HG03103 (cell line): ENCODE data around the gene MS4A4A.
"Not testable (repeated sequence)": the region's sequence is repeated elsewhere in the genome, so short reads cannot be mapped to it uniquely, and the experiment has no call there.

Source experiments
- ATAC-seq: cut with Tn5 transposase; IDR thresholded peaks from one replicate; pipeline ENCODE4 v1.9.1; 2021; ENCODE audit warnings: low read depth; ENCODE audit not compliant: unreplicated experiment

MS4A4A gene

GRCh38 chr11:60280412-60280811 is at the start of gene MS4A4A:
MS4A4A (plus strand) TSS chr11:60280666; CDS start chr11:60280676, 10 bp downstream.
- no peak for ATAC-seq

GRCh38 chr11:60230681-60231080 is 49.8 kb upstream of the MS4A4A start:
- ATAC-seq = no peak

GRCh38 chr11:60235321-60235720 is 45.1 kb upstream of the MS4A4A start:
- ATAC-seq = no peak

GRCh38 chr11:60240662-60241061 is 39.8 kb upstream of the MS4A4A start:
- no peak for ATAC-seq

GRCh38 chr11:60241786-60242185 is 38.7 kb upstream of the MS4A4A start:
- ATAC-seq = no peak

GRCh38 chr11:60242740-60243239 is 37.7 kb upstream of the MS4A4A start, which contains the start of gene MS4A4E:
MS4A4E (minus strand) TSS chr11:60243137; CDS start chr11:60230055, 13,082 bp downstream.
- no peak for ATAC-seq

GRCh38 chr11:60251485-60252212 is 28.8 kb upstream of the MS4A4A start:
- ATAC-seq = no peak

- ATAC-seq = no peak
Observed at GRCh38 chr11:60252213-60253108, 28.0 kb upstream of the MS4A4A start.

GRCh38 chr11:60257956-60258722 is 22.3 kb upstream of the MS4A4A start:
- no peak for ATAC-seq

- ATAC-seq = no peak
Observed at GRCh38 chr11:60261014-60261413, 19.5 kb upstream of the MS4A4A start.

GRCh38 chr11:60263402-60263801 is 17.1 kb upstream of the MS4A4A start:
- no peak for ATAC-seq

GRCh38 chr11:60264644-60265043 is 15.8 kb upstream of the MS4A4A start:
- no peak for ATAC-seq

- no peak for ATAC-seq
Observed at GRCh38 chr11:60265373-60266214, 14.9 kb upstream of the MS4A4A start.

- ATAC-seq = no peak
Observed at GRCh38 chr11:60274416-60274815, 6.0 kb upstream of the MS4A4A start.

GRCh38 chr11:60281485-60281884 is 1.0 kb downstream of the MS4A4A start:
- no peak for ATAC-seq

GRCh38 chr11:60282286-60282685 is 1.8 kb downstream of the MS4A4A start:
- no peak for ATAC-seq

GRCh38 chr11:60285411-60286126 is 5.1 kb downstream of the MS4A4A start:
- ATAC-seq = not testable (repeated sequence)

- no peak for ATAC-seq
Observed at GRCh38 chr11:60288531-60288930, 8.1 kb downstream of the MS4A4A start.

- ATAC-seq = no peak
Observed at GRCh38 chr11:60292145-60292544, 11.7 kb downstream of the MS4A4A start.
